Large intestine (tissue), 3 donors: ENCODE measurements around the gene ME3. TPM values are rescaled to one million over a fixed set of nuclear protein-coding genes. Genes with fewer than 3 reads are reported as not detected.
A peak's percentile ranks its signal among the peaks of the same experiment; 100 is the strongest.

ENCODE experiments used
- DNase-seq, 2 donors: peaks; one replicate each; pipeline versions ENCODE4 v3.0.0 to v3.0.0-alpha.2; 2013
- H3K27ac ChIP-seq: one replicate; pipeline ENCODE4 v1.5.1; 2013; ENCODE audit warnings: low read length
- H3K27me3 ChIP-seq: 2 replicates; pipeline ENCODE4 v1.6.1; 2013; ENCODE audit warnings: low read length; ENCODE audit not compliant: control insufficient read depth, insufficient read depth
- H3K36me3 ChIP-seq: 2 replicates; pipeline ENCODE4 v1.6.1; 2013; ENCODE audit warnings: low read length; ENCODE audit not compliant: control insufficient read depth, insufficient read depth
- H3K4me1 ChIP-seq: one replicate; pipeline ENCODE4 v1.6.1; 2013; ENCODE audit warnings: low read length; ENCODE audit not compliant: control insufficient read depth, insufficient read depth
- H3K4me3 ChIP-seq: one replicate; pipeline ENCODE4 v1.5.1; 2013; ENCODE audit warnings: low read length
- H3K9me3 ChIP-seq: one replicate; pipeline ENCODE4 v1.6.1; 2013; ENCODE audit warnings: mild to moderate bottlenecking, low read depth, low read length, moderate library complexity; ENCODE audit not compliant: control insufficient read depth
- WGBS: methylation state at CpG from one replicate; pipeline ENCODE4 v1.1.5; 2013; ENCODE audit warnings: low lambda C conversion rate; ENCODE audit not compliant: insufficient coverage; 5-methylcytosine and 5-hydroxymethylcytosine counted together
- polyA plus RNA-seq: library from polyadenylated mRNA; unstranded; fragments of 120-200 nt; gene quantifications from one replicate; pipeline ENCODE4 v1.2.1, GENCODE V29; 2013

ME3 gene
- polyA plus RNA-seq, 1 donor, result 25.0 TPM

DNA sequence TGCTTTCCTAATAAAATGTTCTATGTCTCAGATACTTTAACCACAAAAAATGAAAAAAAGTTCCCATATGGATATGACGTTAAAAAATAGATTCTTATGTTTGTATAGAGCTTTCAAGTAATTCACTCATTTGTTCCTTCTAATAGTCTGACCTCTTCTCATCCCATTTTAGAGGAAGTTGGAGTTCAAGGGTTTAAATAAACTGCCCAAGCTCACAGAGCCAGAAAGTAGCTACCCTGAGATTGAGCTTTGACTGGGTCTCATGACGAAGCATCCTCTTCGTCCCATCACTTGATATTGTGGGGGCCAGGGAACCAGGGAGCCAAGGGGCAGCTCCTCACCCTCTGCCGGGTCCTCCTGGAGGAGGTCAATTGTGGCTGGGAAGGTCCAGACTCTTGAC lies 181.4 kb downstream of the ME3 start:
- no peaks in the 10 kb centered on the region for H3K9me3 ChIP-seq
- DNase-seq, result no peak
- H3K4me1 ChIP-seq, result no peaks in the 10 kb centered on the region
- H3K27me3 ChIP-seq, result no peaks in the 10 kb centered on the region
- no peak overlapping the region for H3K4me3 ChIP-seq
- H3K27ac ChIP-seq, result no peak overlapping the region
- no peaks in the 10 kb centered on the region for H3K36me3 ChIP-seq
- WGBS, result 60% methylated on average over 1 of the region's 4 CpGs

GRCh38 chr11:86490582-86490981 lies 181.8 kb downstream of the ME3 start:
- no peaks in the 10 kb centered on the region for H3K9me3 ChIP-seq
- no peaks in the 10 kb centered on the region for H3K4me1 ChIP-seq
- no peaks in the 10 kb centered on the region for H3K36me3 ChIP-seq
- H3K27ac ChIP-seq, result no peak overlapping the region
- no peaks in the 10 kb centered on the region for H3K27me3 ChIP-seq
- no peak overlapping the region for H3K4me3 ChIP-seq
- no peak for DNase-seq

- Histone ChIP-seq H3K27me3 (no peaks in the 10 kb centered on the region), H3K9me3 (no peaks in the 10 kb centered on the region), H3K27ac (no peak overlapping the region), H3K4me1 (no peaks in the 10 kb centered on the region), H3K36me3 (no peaks in the 10 kb centered on the region), H3K4me3 (no peak overlapping the region)
- WGBS, result no CpG with 5 or more reads among the region's 3 CpGs
- no peak for DNase-seq
Observed at GRCh38 chr11:86489442-86489841, 183.0 kb downstream of the ME3 start.

- 0% methylated on average over 1 of the region's 4 CpGs for WGBS
Observed at GRCh38 chr11:86488553-86488952, 183.9 kb downstream of the ME3 start.

DNA sequence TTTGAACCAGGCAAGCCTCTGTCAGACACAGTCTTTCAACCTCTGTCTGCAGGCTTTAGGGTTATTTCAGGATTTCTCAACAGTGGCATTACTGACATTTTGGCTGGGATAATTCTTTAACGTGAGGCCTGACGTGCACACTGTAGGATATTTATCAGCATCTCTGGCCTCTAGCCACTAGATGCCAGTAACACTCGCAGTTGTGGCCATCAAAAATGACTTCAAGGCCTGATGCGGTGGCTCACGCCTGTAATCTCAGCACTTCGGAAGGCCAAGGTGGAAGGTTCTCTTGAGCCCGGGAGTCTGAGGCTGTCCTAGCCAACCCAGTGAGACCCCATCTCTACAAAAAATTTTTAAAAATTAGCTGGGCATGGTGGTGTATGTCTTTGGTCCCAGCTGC lies 184.7 kb downstream of the ME3 start:
- no peak for DNase-seq
- H3K4me1 ChIP-seq, result no peaks in the 10 kb centered on the region
- H3K27me3 ChIP-seq, result no peaks in the 10 kb centered on the region
- no peaks in the 10 kb centered on the region for H3K9me3 ChIP-seq
- no CpG with 5 or more reads among the region's 7 CpGs for WGBS
- H3K4me3 ChIP-seq, result no peak overlapping the region
- H3K36me3 ChIP-seq, result no peaks in the 10 kb centered on the region
- H3K27ac ChIP-seq, result no peak overlapping the region

More at GRCh38 chr11:86488553-86488952, 183.9 kb downstream of the ME3 start:
- Histone ChIP-seq H3K4me1 (no peaks in the 10 kb centered on the region), H3K4me3 (no peak overlapping the region), H3K36me3 (no peaks in the 10 kb centered on the region), H3K27me3 (no peaks in the 10 kb centered on the region), H3K9me3 (no peaks in the 10 kb centered on the region), H3K27ac (no peak overlapping the region)
- no peak for DNase-seq

- H3K27ac ChIP-seq, result no peak overlapping the region
- DNase-seq, result no peak
Observed at GRCh38 chr11:86486261-86487030, 186.0 kb downstream of the ME3 start.

DNA sequence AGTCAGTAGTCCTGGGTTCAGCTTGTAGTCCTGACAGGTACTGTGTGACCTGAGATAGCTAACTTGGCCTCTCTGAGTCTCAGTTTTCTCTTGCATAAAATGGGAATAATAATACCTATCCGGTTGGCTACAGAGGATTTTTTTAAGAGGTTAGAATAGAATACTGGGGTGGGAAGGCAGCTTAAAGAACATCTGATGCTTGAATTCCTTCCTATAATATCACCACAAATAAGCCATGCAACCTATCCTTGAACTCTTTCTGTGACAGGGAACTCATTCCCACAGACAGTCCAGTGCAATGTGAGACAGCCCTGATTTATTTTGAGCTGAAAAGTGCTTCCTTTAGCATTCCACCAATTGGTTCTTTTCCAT lies 187.6 kb downstream of the ME3 start:
- no peaks in the 10 kb centered on the region for H3K36me3 ChIP-seq
- H3K9me3 ChIP-seq, result no peaks in the 10 kb centered on the region
- no peaks in the 10 kb centered on the region for H3K4me1 ChIP-seq
- no peak for DNase-seq
- H3K4me3 ChIP-seq, result no peak overlapping the region
- H3K27me3 ChIP-seq, result no peaks in the 10 kb centered on the region
- WGBS, result no CpG with 5 or more reads among the region's 1 CpG
- H3K27ac ChIP-seq, result no peak overlapping the region

More at GRCh38 chr11:86486261-86487030, 186.0 kb downstream of the ME3 start:
- Histone ChIP-seq H3K4me3 (no peak overlapping the region), H3K27me3 (no peaks in the 10 kb centered on the region), H3K9me3 (no peaks in the 10 kb centered on the region), H3K4me1 (no peaks in the 10 kb centered on the region), H3K36me3 (no peaks in the 10 kb centered on the region)
- whole genome bisulfite sequencing, result no CpG with 5 or more reads among the region's 5 CpGs

DNA sequence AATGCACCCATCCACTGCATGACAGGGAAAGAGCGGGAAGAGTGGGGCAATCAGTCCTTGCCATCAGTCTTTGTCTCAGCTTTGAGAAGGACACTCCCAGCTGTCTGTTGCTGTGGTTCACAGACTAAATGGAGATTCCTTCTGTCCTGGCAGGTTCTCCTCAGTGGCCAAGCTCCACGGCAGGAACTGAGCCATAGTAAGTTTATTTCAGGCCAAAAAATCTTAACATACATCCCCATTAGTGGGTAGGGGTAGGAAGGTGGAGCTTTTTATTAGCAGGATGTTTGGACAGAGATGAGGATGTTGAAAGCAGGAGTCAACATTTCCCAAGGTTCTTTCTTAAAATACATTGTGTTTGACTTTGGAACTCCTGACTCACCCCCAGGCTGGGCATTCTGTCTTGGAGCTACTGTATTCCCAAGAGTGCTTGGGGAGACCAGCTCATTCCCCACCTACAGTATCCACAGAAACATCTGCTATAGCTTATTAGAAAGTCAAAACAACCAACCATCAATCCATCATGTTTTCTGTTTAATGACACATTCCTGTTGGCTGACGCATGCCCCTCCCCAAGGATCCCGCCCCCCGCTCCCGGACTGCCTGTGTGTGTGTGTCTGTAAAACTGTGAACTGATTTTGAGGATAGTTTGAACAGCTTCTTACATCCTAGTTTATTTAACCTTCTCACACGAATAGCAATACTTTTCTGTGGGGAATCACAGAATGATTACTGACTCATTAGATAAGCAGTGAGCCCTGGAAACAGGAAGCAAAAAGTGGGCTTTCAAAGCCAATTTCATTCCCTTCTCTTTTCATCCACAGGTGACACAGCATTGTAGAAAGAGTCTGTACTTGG lies 188.2 kb downstream of the ME3 start:
- Histone ChIP-seq H3K27ac (no peak overlapping the region), H3K4me3 (no peak overlapping the region), H3K4me1 (no peaks in the 10 kb centered on the region), H3K9me3 (no peaks in the 10 kb centered on the region), H3K27me3 (no peaks in the 10 kb centered on the region), H3K36me3 (no peaks in the 10 kb centered on the region)
- peak in 1 of 2 donors; percentile 41 for DNase-seq
- no CpG with 5 or more reads among the region's 7 CpGs for WGBS

GRCh38 chr11:86483610-86483939 lies 188.8 kb downstream of the ME3 start:
- Histone ChIP-seq H3K36me3 (no peaks in the 10 kb centered on the region), H3K27ac (no peak overlapping the region), H3K4me3 (no peak overlapping the region), H3K9me3 (no peaks in the 10 kb centered on the region), H3K27me3 (no peaks in the 10 kb centered on the region), H3K4me1 (no peaks in the 10 kb centered on the region)
- WGBS, result no CpG with 5 or more reads among the region's 3 CpGs
- DNase-seq, result no peak

- H3K4me1 ChIP-seq, result no peaks in the 10 kb centered on the region
- no peak overlapping the region for H3K4me3 ChIP-seq
- no peaks in the 10 kb centered on the region for H3K9me3 ChIP-seq
- no peaks in the 10 kb centered on the region for H3K27me3 ChIP-seq
- DNase-seq, result no peak
- WGBS, result no CpG with 5 or more reads among the region's 2 CpGs
- no peaks in the 10 kb centered on the region for H3K36me3 ChIP-seq
- no peak overlapping the region for H3K27ac ChIP-seq
Observed at GRCh38 chr11:86482692-86483091, 189.7 kb downstream of the ME3 start.
